Measurements from ENCODE around the gene DHRSX.

GRCh38 chrX:2316534-2316933, 184.2 kb downstream of the DHRSX start:
- TF ChIP-seq POLR2A (IDR thresholded peaks at IDR 0.05) (no peak), CTCF (IDR thresholded peaks at IDR 0.05) (no peak), EP300 (IDR thresholded peaks at IDR 0.05) (no peak), POLR2AphosphoS5 (IDR thresholded peaks at IDR 0.05) (no peak)
